GM19099 (cell line): ENCODE measurements around the gene HTR3C.

Experiments used
- POLR2A ChIP-seq: IDR thresholded peaks from 3 replicates; pipeline ENCODE4 v1.6.1; 2011; ENCODE audit warnings: low read depth; ENCODE audit not compliant: insufficient read length; ENCODE audit errors: extremely low read depth

The HTR3C gene

DNA sequence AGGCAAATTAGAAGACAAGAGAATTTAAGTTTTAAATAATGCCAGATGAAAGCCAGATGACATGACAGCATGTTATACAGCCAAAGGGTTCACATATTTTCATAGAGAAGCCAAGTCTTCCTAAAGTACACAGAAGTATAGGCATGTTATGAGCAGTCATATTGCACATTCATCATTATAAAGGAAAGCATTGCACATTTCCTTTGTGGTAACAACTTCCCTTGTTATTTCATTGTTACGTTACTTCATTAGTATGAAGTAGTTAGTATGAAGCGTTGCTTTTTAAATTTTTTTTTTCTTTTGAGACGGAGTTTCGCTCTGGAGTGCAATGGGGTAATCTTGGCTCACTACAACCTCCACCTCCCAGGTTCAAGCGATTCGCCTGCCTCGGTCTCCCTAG lies 30.5 kb upstream of the HTR3C start:
- TF ChIP-seq POLR2A: no peak

DNA sequence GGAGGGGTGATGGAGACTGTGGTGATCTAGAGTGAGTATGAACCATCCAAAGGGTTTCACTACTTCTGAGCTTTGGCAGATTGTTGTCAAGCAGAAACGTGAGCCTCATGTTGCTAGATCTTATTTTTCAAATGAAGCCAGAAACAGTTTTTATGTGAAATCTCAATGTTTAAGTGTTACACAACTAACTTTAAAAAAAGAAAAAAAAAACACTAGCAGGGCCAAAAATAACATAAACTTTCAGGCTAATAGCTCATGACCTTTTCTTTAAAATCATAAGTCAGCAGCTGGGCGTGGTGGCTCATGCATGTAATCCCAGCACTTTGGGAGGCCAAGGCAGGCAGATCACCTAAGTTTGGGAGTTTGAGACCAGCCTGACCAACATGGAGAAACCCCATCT lies 23.4 kb upstream of the HTR3C start:
- TF ChIP-seq POLR2A: no peak

DNA sequence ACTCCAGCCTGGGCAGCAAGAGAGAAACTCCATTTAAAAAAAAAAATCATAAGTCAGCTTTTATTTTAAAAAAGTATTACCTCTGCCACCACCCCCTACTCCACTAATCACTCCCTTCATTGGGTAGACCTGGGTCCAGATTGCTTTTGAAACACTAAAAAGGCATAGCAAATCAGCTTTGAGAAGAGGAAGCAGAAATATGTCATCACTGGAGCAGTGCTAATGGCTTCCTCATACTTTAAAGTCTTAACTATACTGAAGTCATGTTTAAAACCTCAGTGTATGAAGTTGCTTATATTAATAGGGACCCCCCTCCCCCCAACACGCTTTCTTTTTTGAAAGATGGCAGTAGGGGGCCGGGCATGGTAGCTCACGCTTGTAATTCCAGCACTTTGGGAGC lies 22.3 kb upstream of the HTR3C start:
- TF ChIP-seq POLR2A: no peak

DNA sequence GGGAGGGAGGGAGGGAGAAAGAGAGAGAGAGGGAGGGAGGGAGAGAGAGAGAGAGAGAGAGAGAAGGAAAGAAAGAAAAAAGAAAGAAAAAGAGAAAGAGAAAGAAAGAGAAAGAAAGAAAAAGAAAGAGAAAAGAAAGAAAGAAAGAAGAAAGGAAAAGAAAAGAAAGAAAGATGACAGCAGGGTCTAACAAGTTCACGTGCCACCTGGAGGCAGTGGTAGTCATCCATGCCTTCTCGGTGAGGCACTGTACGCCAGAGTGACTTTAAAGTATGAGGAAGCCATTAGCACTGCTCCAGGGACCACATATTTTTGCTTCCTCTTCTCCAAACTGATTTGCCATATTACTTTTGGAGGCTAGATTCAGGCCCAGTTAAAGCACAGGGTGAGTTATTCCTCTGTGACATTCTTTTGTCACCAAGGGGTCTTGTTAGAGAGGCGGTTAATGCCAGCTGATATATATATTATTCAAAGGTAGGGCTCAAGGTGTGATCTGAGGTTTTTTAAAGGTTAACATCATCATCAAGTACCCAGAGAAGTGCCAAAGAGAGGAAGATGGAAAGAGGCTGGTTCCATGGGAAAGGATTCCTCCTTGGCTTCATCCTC lies 21.6 kb upstream of the HTR3C start, which contains the start of gene HTR3D:
Gene HTR3D (plus strand): TSS at position 556 of the 606 bp plus-strand sequence. CDS start 0 bp downstream, at position 556.
- TF ChIP-seq POLR2A: no peak

DNA sequence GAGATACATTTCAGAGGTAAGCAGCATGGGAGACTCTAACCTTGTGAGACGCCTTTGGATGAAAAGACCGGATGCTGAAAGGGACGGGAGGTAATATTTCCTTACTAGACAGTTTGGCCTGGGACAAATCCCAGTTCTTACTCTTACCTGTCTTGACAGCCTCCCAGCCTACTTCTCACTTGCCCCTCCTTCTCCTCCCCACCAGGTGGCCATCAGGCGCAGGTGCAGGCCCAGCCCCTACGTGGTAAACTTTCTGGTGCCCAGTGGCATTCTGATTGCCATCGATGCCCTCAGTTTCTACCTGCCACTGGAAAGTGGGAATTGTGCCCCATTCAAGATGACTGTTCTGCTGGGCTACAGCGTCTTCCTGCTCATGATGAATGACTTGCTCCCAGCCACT lies 15.0 kb upstream of the HTR3C start:
- TF ChIP-seq POLR2A: no peak

DNA sequence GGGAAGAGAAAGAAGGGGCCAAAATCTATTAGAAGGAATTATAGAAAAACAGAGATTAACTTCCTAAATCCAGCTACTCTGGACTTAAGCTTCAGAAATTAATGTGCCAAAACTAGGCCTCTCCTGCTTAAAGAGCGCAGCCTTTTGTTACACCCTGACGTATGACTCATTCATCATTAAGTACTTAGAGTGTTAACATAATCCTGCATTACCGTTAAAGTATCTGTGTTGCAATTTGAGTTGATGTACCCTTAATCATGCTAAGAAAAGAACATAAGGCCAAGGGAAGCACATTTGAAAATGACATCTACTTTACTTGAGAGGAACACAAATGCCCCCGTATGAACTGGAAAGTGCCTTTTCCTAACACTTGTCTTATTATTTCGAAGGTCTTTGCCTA lies 13.4 kb upstream of the HTR3C start:
- TF ChIP-seq POLR2A: no peak

DNA sequence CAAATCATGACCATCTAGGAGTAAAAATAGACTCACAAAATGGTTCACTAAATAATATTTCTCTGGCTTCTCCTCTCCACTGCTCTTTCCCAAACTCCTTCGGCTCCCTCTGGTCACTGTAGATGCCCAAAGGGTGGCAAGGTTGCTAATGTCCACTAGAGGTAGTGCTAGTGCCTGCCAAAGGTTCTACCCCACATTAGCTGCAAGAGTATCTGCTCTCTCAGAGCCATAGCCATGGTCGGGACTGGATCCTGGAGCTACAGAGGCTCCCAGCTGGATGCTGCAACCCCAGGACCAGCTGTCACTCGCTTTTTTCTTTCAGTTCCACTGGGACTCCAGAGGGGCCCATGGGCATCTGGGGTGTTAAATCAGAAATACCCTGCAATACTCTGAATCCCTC lies 12.8 kb upstream of the HTR3C start:
- no peak for TF ChIP-seq POLR2A

DNA sequence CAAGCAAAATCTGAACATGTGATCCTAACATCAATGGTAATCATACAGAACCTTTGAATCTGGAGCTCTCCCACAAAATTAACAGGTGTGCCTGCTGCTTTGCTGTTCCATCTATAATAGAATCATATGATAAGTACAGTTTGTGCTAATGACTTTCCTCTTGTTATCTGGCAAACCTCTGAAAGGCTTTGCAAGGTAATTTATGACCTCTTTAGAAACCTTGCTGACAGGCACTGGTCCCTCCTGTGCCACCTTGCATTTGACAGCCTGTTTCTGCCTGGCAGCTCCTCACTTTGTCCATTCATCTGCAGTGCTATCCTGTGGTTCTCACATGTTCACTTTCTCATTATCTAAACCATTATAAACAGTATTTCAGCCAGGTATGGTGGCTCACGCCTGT lies 10.2 kb upstream of the HTR3C start:
- TF ChIP-seq POLR2A: no peak

DNA sequence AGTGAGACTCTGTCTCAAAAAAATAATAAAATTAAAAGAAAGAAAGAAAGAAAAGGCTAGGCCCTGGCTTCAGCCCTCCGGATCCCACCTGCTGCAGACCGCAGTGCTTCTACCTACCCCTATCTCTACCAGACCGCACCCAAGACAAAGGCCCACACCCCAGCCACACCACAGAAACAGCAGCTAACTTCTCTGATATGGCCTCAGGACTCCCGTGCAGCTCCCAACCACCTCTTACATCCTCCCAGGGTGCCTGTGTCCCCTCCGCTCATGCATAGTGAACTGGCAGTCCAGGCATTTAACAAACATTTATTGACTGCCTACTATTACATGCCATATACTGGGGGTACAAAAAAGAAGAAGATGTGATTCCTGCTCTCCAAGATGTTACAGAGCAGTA lies 6.9 kb upstream of the HTR3C start:
- no peak for TF ChIP-seq POLR2A

DNA sequence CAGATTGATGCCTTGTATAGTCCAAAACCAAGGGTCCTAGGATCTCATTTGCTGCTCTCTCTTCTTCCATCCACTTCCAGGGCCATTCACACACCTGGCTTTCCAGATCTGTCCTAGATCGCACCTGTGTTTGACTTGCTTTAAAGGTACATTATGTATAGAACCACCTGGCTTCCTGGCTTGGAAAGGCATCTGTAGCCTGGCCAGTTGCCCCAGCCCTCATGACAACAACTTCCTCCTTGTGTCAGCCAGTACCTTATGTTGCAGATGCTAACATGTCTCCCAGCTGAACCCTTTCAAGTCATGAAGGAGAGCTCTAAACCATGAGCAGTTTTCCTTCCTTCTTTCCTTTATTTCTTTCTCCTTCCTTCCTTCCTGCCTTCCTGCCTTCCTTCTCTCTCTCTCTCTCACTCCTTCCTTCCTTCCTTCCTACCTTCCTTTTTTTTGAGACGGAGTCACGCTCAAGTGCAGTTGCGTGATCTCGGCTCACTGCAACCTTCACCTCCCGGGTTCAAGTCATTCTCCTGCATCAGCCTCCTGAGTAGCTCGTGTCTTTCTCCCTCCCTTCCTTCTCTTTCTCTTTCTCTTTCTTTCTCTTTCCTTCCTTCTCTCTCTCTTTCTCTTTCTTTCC lies 2.5 kb upstream of the HTR3C start:
- no peak for TF ChIP-seq POLR2A

DNA sequence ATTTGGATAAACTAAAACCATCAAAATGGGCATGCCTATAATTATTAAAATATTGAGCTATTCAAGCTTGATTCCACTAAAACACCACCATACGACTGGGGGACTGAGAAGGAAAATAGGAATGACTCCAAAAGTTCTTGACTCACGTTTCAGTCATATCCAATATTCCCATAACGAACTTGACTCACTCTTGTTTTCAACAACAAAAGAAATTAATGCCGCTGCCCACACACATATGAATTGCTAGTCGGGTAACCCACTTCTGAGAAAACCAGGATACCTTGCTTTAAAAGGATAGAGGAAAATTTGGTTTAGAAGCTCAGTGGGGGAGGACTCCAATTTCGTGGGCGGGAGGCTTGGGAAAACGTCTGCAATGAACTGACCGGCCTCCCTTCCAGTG lies 5.2 kb downstream of the HTR3C start:
- no peak for TF ChIP-seq POLR2A

DNA sequence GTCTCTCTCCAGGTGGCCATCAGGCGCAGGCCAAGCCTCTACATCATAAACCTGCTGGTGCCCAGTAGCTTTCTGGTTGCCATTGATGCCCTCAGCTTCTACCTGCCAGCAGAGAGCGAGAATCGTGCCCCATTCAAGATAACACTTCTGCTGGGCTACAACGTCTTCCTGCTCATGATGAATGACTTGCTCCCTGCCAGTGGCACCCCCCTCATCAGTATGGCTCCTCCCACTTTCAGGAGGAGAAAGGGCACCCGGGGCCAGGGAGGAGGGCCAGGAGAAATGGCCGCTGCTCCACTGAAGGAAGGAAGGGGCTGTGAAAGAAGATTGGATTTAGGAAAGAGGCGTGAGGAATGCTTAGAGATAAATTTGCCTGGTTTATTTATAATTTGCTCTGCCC lies 6.6 kb downstream of the HTR3C start:
- no peak for TF ChIP-seq POLR2A

DNA sequence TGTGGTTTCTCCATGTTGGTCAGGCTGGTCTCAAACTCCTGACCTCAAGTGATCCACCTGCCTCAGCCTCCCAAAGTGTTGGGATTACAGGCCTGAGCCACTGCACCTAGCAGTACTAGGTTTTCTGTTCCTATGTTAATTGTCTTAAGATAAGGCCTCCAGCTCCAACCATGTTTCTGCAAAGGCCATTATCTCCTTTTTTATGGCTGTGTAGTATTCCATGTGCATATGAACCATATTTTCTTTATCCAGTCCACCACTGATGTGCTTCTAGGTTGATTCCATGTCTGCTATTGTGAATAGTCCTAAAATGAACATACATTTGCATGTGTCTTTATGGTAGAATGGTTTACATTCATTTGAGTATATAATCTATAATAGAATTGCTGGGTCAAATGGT lies 9.8 kb downstream of the HTR3C start:
- TF ChIP-seq POLR2A: no peak

DNA sequence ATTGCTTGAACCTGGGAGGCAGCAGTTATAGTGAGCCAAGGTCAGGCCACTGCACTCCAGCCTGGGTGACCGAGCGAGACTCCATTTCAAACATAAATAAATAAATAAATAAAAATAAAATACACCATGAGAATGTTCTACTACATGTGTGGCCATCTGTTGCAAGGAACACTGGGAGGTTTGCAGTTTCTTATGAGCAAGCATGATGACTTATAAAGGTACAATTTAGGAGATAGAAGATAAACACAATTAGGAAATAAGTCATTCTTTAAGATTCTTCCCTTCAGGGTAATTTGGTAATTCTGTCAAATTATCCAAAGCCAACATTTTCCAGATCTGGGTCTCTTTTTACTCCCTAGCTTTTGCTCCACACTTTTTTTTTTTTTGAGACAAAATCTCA lies 13.4 kb downstream of the HTR3C start:
- no peak for TF ChIP-seq POLR2A

DNA sequence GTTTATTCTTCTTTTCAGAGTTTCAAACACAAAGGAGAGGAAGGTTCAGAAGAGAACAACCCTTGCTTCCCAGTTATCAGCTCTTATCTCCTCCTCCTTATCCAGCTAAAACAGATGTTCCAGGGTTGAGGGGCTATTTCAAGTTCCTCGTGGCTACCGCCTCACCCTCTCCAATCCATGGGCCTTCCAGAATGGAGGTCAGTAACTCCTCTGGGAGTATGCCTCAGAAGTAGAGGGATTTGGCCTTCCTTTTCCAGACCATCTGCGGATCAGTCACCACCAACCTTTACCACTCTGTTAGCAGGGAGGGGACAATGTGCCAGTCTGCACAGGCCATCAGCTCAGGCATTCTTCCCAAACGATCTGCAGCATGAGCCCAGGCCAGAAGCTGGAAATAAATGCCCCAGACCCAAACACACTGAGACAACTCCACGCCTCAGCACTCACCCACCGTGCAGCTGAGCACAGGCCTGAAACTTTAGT lies 14.8 kb downstream of the HTR3C start:
- TF ChIP-seq POLR2A: no peak

DNA sequence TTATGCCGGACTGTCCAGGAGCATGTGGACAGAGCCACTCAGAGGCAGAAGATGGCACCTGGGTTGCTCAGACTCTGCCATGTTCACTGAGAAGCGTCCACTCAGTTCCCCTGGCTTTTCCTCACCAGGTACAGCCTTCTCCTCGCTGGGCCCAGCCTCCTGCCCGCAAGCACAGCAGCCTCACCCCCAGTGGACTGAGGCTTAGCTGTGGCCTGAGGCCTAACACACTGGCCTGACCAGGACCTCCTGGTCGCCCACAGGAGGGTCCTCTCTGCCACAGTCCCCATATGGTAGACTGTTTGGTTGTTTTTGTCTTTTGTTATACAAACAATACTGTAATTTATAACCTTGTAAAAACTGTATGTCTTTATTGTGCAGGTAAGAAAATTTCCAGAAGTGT lies 15.5 kb downstream of the HTR3C start:
- no peak for TF ChIP-seq POLR2A

DNA sequence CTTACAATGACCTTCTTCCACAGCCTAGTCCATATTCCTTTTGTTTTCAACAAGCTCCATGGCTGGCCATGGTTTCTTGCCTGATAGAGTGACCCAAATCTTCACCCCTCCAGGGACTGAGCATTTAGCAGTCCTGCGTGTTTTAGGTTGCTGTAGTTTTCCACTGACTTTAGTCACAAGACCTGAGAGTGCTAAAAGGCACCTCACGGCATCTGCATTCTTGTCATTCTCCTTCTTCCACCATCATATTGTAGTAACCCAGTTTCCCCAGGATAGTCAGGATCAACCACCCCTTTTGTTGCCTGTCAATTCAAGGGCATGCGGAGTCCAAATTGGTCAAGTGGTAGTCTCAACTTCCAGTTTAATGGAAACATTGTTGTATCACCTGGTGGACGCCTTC lies 20.8 kb downstream of the HTR3C start:
- TF ChIP-seq POLR2A: no peak
